Amygdala (tissue), 56 donors: ENCODE data around the gene BICRAL.
A peak's percentile ranks its signal among the peaks of the same experiment; 100 is the strongest.
"Not testable (repeated sequence)": the region's sequence is repeated elsewhere in the genome, so short reads cannot be mapped to it uniquely, and the experiment has no call there.

ENCODE experiments used
- DNase-seq, 56 donors: peaks; one replicate each; lab custom pipeline; 2025; lab: John Stamatoyannopoulos, UW

BICRAL gene

GRCh38 chr6:42790549-42791181 lies 8.8 kb downstream of the BICRAL start:
- DNase-seq: no peak

- no peak for DNase-seq
Measured at GRCh38 chr6:42791706-42792320, 10.0 kb downstream of the BICRAL start.

- no peak for DNase-seq
Measured at GRCh38 chr6:42795651-42796050, 13.8 kb downstream of the BICRAL start.

- no peak for DNase-seq
Measured at GRCh38 chr6:42796171-42796570, 14.3 kb downstream of the BICRAL start.

GRCh38 chr6:42797696-42798095 lies 15.8 kb downstream of the BICRAL start:
- not testable (repeated sequence) for DNase-seq

- no peak for DNase-seq
Measured at GRCh38 chr6:42805297-42805861, 23.5 kb downstream of the BICRAL start.

- not testable (repeated sequence) for DNase-seq
Measured at GRCh38 chr6:42806359-42806758, 24.5 kb downstream of the BICRAL start.

- no peak for DNase-seq
Measured at GRCh38 chr6:42808492-42809483, 26.9 kb downstream of the BICRAL start.

- no peak for DNase-seq
Measured at GRCh38 chr6:42813074-42813645, 31.3 kb downstream of the BICRAL start.

- DNase-seq: no peak
Measured at GRCh38 chr6:42813906-42814444, 32.1 kb downstream of the BICRAL start.

- DNase-seq: not testable (repeated sequence)
Measured at GRCh38 chr6:42815726-42816125, 33.9 kb downstream of the BICRAL start.

- no peak for DNase-seq
Measured at GRCh38 chr6:42817907-42818306, 36.1 kb downstream of the BICRAL start.

GRCh38 chr6:42818416-42818815 lies 36.6 kb downstream of the BICRAL start:
- DNase-seq: no peak

- no peak for DNase-seq
Measured at GRCh38 chr6:42818878-42819277, 37.0 kb downstream of the BICRAL start.

GRCh38 chr6:42819803-42820511 lies 38.1 kb downstream of the BICRAL start:
- no peak for DNase-seq

- DNase-seq: peak in 11 of 56 donors; percentile 2 to 62 (median 5)
Measured at GRCh38 chr6:42820512-42821340, 38.9 kb downstream of the BICRAL start.

GRCh38 chr6:42821341-42821668 lies 39.5 kb downstream of the BICRAL start:
- peak in 2 of 56 donors; percentile 3 to 17 for DNase-seq

- DNase-seq: no peak
Measured at GRCh38 chr6:42821846-42822245, 40.0 kb downstream of the BICRAL start.
